GM13977 (cell line): ENCODE results near the gene SDHB.

Source experiments
- DNase-seq: peaks from one replicate; pipeline ENCODE4 v3.0.0; 2012; ENCODE audit warnings: low spot score
- CTCF ChIP-seq: IDR thresholded peaks from 2 replicates; pipeline ENCODE4 v1.5.1; 2012; ENCODE audit warnings: mild to moderate bottlenecking, control low read depth; ENCODE audit not compliant: insufficient read depth; ENCODE audit errors: extremely low read depth, missing control alignments
- in situ Hi-C: fragments of 300-500 bp; cut with MboI; formaldehyde crosslinking; loops from one replicate; pipeline ENCODE4 v1.12.0; 2022; ENCODE audit warnings: low sequenced_read_pairs, low pct_unique_long_range_greater_than_20kb, mixed read lengths, inconsistent platforms; ENCODE audit not compliant: unreplicated experiment

The SDHB gene

GRCh38 chr1:16970132-16970910 is 83.5 kb downstream of the SDHB start:
- no peak for DNase-seq

GRCh38 chr1:16969651-16970050 is 84.2 kb downstream of the SDHB start:
- in situ Hi-C loops = loop anchor here (10.0 kb wide), 1 partner anchor 75 kb away; no protein-coding TSS in a partner anchor
- TF ChIP-seq CTCF = no peak
- no peak for DNase-seq

More at GRCh38 chr1:16970132-16970910, 83.5 kb downstream of the SDHB start:
- no peak for TF ChIP-seq CTCF
- in situ Hi-C loops = loop anchor here (10.0 kb wide), 1 partner anchor 74 kb away; no protein-coding TSS in a partner anchor

- DNase-seq = no peak
- in situ Hi-C loops = no loop called here
- no peak for TF ChIP-seq CTCF
These were observed 84.7 kb downstream of the SDHB start for GRCh38 chr1:16969057-16969611.
